Measurements from ENCODE around the gene ITM2B. TPM values are rescaled to one million over a fixed set of nuclear protein-coding genes. Genes with fewer than 3 reads are reported as not detected.
A peak's percentile ranks its signal among the peaks of the same experiment; 100 is the strongest.

Gene ITM2B
- total RNA-seq, 3 donors from 2014 or later = 418 to 517 (median 511) TPM

DNA sequence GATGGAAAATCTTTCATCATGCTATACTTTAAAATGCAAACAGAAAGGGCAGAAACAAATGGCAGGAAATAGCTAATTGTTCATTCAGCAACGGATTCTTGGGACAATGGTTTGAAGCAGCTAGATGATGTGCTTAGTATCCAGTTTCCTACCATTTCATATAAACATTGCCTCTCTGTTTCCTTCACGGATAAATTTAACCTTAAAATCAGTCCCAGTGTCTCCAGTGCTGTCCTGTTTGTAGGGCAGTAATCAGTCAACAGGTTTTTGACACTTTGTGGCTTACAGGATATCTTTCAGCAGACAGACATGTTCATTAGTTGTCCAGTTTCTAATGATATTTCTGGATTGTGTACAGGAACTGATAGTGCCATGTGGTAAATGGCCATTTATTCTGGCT lies 45.8 kb downstream of the ITM2B start:
- DNase-seq (no peak), ATAC-seq (no peak)
- Histone ChIP-seq H3K4me1 (ENCODE audit: low read depth) (no peaks in the 10 kb centered on the region), H3K36me3 (ENCODE audit: low read depth) (no peaks in the 10 kb centered on the region), H3K9me3 (no peaks in the 10 kb centered on the region), H3K4me3 (no peak overlapping the region)
- TF ChIP-seq, protein P1, sequence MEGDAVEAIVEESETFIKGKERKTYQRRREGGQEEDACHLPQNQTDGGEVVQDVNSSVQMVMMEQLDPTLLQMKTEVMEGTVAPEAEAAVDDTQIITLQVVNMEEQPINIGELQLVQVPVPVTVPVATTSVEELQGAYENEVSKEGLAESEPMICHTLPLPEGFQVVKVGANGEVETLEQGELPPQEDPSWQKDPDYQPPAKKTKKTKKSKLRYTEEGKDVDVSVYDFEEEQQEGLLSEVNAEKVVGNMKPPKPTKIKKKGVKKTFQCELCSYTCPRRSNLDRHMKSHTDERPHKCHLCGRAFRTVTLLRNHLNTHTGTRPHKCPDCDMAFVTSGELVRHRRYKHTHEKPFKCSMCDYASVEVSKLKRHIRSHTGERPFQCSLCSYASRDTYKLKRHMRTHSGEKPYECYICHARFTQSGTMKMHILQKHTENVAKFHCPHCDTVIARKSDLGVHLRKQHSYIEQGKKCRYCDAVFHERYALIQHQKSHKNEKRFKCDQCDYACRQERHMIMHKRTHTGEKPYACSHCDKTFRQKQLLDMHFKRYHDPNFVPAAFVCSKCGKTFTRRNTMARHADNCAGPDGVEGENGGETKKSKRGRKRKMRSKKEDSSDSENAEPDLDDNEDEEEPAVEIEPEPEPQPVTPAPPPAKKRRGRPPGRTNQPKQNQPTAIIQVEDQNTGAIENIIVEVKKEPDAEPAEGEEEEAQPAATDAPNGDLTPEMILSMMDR (IDR thresholded peaks at IDR 0.05) = no peak
- intact Hi-C loops (cut with DNase I, micrococcal nuclease) = no loop called here

DNA sequence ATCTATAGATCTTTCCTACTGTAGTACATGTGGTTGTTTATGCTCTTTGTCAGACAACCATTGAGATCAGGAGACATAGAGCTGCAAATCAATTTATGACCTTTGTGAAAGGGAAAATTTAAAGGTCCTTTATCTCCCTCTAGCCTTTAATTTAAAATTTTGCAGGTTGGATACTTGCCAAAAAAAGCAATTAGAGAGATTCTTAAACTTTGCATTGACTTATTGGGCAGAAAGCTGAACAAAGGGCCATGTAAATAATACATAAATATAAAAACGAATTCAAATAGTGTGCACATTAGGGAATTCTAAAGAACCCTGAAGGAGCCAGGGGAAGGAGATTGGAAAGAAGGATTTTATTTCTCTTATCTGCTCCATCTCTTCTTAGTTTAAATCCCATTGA lies 48.5 kb downstream of the ITM2B start:
- H3K4me1 ChIP-seq (ENCODE audit: low read depth) = no peaks in the 10 kb centered on the region
- intact Hi-C loops (cut with DNase I, micrococcal nuclease) = no loop called here
- DNase-seq = no peak
- H3K9me3 ChIP-seq = no peaks in the 10 kb centered on the region
- H3K36me3 ChIP-seq (ENCODE audit: low read depth) = no peaks in the 10 kb centered on the region
- ATAC-seq = no peak
- H3K4me3 ChIP-seq = no peak overlapping the region
- TF ChIP-seq, protein P1 (IDR thresholded peaks at IDR 0.05) = no peak

DNA sequence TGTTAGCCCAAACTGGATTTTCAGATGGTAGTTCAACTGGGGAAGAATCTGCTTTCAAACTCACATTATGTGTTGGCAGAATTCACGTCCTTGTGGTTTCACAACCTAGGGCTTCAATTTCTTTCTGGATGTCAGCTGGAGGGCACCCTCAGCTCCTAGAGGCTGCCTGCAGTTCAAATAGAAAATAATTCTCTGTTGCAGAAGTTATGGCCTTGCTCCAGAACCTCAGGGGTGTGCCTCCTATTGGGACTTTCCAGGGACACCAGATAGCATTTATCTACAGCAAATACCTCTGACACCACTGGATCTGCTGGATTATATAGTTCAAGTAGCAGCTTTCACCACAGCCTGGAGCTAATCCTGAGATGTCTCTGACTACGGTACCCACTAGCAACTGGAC lies 58.7 kb downstream of the ITM2B start:
- peak; percentile 20 for ATAC-seq
- intact Hi-C loops (cut with DNase I, micrococcal nuclease) = no loop called here
- H3K36me3 ChIP-seq (ENCODE audit: low read depth) = no peaks in the 10 kb centered on the region
- no peaks in the 10 kb centered on the region for H3K9me3 ChIP-seq
- peak in 1 of 3 donors; percentile 19 for DNase-seq
- no peaks in the 10 kb centered on the region for H3K4me1 ChIP-seq (ENCODE audit: low read depth)
- TF ChIP-seq, protein P1 (IDR thresholded peaks at IDR 0.05) = no peak
- no peak overlapping the region for H3K4me3 ChIP-seq

GRCh38 chr13:48292650-48293049 lies 59.6 kb downstream of the ITM2B start:
- ATAC-seq (no peak), DNase-seq (no peak)
- Histone ChIP-seq H3K4me3 (no peak overlapping the region), H3K4me1 (ENCODE audit: low read depth) (no peaks in the 10 kb centered on the region), H3K9me3 (no peaks in the 10 kb centered on the region), H3K36me3 (ENCODE audit: low read depth) (no peaks in the 10 kb centered on the region)
- intact Hi-C loops (cut with DNase I, micrococcal nuclease) = no loop called here
- TF ChIP-seq, protein P1 (IDR thresholded peaks at IDR 0.05) = no peak

GRCh38 chr13:48294653-48295052 lies 61.6 kb downstream of the ITM2B start:
- ATAC-seq = no peak
- intact Hi-C loops (cut with DNase I, micrococcal nuclease) = no loop called here
- TF ChIP-seq, protein P1 (IDR thresholded peaks at IDR 0.05) = no peak

DNA sequence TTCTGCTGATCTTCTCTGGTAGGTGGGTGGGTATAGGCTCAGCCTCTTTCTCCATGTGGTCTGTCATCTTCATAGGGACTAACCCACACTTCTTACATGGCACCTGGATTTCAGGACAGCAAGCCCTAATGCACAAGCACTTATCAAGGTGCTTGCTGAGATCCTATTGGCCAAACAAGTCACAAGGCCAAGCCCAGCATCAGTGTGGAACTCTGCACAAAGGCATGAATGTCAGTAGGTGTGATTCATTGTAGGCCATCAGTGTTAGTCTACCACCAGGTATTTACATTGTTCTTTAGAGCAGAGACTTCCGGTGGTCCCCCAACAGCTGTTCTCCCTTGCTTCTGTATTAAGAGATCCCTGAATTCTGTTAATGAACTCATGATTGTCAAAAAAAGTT lies 62.3 kb downstream of the ITM2B start:
- TF ChIP-seq, protein P1 (IDR thresholded peaks at IDR 0.05) = no peak
- DNase-seq = no peak
- no peak overlapping the region for H3K4me3 ChIP-seq
- intact Hi-C loops (cut with DNase I, micrococcal nuclease) = no loop called here
- no peaks in the 10 kb centered on the region for H3K4me1 ChIP-seq (ENCODE audit: low read depth)
- H3K36me3 ChIP-seq (ENCODE audit: low read depth) = no peaks in the 10 kb centered on the region
- no peak for ATAC-seq
- no peaks in the 10 kb centered on the region for H3K9me3 ChIP-seq

More at GRCh38 chr13:48294653-48295052, 61.6 kb downstream of the ITM2B start:
- no peaks in the 10 kb centered on the region for H3K9me3 ChIP-seq
- H3K4me1 ChIP-seq (ENCODE audit: low read depth) = no peaks in the 10 kb centered on the region
- DNase-seq = no peak
- H3K4me3 ChIP-seq = no peak overlapping the region
- no peaks in the 10 kb centered on the region for H3K36me3 ChIP-seq (ENCODE audit: low read depth)
